Endothelial cell of hepatic sinusoid (primary cell): Measurements from ENCODE around the gene C9orf50.
"Not testable (repeated sequence)": the region's sequence is repeated elsewhere in the genome, so short reads cannot be mapped to it uniquely, and the experiment has no call there.

Experiments used
- in situ Hi-C: cut with HindIII; loops from 2 replicates; pipeline ENCODE4 v1.10.0; 2017; ENCODE audit warnings: low sequenced_read_pairs

Gene C9orf50, protein sequence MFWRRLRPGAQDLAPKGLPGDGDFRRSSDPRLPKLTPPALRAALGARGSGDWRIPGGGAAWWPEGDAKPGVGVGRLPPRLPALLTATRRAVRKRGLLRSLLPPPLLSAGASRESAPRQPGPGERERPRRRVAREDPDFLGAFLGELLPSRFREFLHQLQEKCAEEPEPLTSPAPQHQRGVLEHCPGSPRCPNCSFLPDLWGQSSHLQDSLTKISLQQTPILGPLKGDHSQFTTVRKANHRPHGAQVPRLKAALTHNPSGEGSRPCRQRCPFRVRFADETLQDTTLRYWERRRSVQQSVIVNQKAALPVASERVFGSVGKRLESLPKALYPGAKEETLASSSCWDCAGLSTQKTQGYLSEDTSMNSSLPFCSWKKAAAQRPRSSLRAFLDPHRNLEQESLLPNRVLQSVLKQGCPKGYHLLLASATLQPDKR

GRCh38 chr9:129620669-129621295 lies at the start of gene C9orf50:
C9orf50 (minus strand) TSS chr9:129621101; CDS start chr9:129620574, 527 bp downstream.
- in situ Hi-C loops = loop anchor here (10.0 kb wide), 1 partner anchor 246 kb away; no protein-coding TSS in a partner anchor

GRCh38 chr9:129669946-129670345 lies 49.0 kb upstream of the C9orf50 start:
- in situ Hi-C loops = loop anchor here (10.0 kb wide), 1 partner anchor 55 kb away; no protein-coding TSS in a partner anchor

GRCh38 chr9:129669141-129669718 lies 48.3 kb upstream of the C9orf50 start:
- in situ Hi-C loops = no loop called here

DNA sequence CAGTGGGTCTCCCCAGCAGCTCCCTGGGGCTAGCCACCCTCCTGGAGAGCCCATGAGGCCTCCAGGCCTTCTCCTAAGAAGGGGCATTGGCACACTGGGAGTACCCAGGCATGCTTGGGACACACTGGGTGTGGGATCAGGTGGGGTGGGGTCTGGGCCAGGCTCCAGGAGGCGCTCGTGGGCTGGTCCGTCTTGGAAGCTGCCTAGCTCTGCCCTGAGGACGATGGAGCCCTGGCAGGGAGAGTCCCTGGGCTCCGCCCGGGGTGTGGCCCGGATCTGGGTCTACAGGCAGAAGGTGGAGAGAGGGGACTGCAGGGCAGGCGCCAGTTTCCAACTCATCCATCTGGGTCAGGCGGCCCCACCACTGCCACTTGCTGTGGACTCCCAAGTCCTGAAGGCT lies 46.9 kb upstream of the C9orf50 start:
- in situ Hi-C loops = no loop called here

GRCh38 chr9:129667378-129667777 lies 46.5 kb upstream of the C9orf50 start:
- in situ Hi-C loops = no loop called here

- in situ Hi-C loops = no loop called here
Observed at GRCh38 chr9:129666575-129666974, 45.7 kb upstream of the C9orf50 start.

DNA sequence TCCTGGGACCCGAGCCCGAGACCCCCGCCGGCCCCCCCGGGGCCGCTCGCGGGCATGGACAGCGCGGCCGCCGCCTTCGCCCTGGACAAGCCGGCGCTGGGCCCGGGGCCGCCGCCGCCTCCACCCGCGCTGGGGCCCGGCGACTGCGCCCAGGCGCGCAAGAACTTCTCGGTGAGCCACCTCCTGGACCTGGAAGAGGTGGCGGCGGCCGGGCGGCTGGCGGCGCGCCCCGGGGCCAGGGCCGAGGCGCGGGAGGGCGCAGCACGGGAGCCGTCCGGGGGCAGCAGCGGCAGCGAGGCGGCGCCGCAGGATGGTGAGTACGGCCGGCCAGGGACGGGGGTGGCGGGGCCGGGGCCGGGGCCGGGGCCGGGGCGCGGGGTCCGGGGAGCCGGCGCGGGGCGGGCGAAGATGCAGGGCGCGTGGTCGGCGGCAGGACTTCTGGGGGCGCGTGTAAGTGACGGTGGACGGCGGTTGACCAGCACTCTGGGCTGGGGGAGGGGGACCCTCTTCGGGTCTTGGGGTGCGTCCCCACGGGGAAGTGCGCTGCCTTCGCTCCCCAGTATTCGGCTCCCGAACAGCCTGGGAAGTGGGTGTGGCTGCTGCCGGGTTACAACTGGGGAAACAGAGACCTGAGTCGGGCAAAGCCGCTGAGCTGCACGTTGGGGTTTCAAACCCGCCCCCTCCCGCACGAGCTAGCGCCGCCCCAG lies 45.1 kb upstream of the C9orf50 start:
- in situ Hi-C loops = no loop called here

GRCh38 chr9:129665389-129665775 lies 44.5 kb upstream of the C9orf50 start, which contains the start of gene PRRX2:
PRRX2 (plus strand) TSS chr9:129665647; CDS start chr9:129665868, 221 bp downstream.
- in situ Hi-C loops = no loop called here

DNA sequence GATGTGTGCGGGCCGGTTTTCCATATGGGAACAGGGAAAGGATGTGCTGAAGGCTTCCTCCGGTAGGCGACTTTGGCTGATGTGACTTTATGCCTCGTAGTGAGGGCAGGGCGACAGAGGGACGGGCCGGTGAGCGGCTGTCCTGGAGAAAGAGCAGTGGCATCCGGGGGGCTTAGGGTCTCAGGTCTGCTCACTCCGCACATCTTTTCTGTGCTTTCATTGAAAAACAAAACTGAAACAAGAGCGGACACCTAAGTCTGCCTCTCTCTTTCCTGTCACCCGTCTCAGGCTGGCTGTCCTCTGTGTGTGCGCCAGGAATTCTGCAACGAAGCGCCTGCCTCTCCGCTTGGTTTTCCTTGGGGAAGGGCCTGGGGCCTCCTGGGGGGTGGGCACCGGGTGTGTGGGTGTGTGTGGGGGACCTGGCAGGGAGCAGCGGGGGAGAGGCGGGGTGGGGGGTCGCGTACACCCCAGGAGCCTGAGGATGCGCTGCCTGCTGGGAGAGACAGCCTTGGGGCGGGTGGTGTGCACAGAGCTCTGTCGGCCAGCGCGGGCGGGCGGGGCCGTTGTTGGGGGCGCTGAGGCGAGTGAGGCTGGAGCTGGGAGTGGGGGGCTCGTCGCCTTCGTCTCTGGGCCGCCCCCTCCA lies 44.0 kb upstream of the C9orf50 start:
- in situ Hi-C loops = no loop called here

DNA sequence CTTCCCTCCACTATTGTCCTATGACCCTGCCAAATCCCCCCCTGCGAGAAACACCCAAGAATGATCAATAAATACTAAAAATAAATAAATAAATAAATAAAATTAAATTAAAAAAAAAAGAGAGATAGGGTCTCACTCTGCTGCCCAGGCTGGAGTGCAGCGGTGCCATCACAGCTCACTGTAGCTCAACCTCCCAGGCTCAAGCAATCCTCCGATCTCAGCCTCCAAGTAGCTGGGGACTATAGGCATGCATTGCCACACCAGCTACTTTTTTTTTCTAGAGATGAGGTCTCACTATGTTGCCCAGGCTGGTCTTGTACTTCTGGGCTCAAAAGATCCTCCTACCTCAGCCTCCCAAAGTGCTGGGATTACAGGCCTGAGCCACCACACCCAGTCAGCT lies 41.3 kb upstream of the C9orf50 start:
- in situ Hi-C loops = not testable (repeated sequence)

GRCh38 chr9:129661029-129661428 lies 40.1 kb upstream of the C9orf50 start:
- in situ Hi-C loops = no loop called here

GRCh38 chr9:129656795-129657390 lies 36.0 kb upstream of the C9orf50 start:
- in situ Hi-C loops = no loop called here

- in situ Hi-C loops = no loop called here
Observed at GRCh38 chr9:129655696-129656095, 34.8 kb upstream of the C9orf50 start.

- in situ Hi-C loops = no loop called here
Observed at GRCh38 chr9:129655154-129655553, 34.3 kb upstream of the C9orf50 start.

GRCh38 chr9:129654554-129655040 lies 33.7 kb upstream of the C9orf50 start:
- in situ Hi-C loops = no loop called here

- in situ Hi-C loops = no loop called here
Observed at GRCh38 chr9:129653823-129654553, 33.1 kb upstream of the C9orf50 start.

DNA sequence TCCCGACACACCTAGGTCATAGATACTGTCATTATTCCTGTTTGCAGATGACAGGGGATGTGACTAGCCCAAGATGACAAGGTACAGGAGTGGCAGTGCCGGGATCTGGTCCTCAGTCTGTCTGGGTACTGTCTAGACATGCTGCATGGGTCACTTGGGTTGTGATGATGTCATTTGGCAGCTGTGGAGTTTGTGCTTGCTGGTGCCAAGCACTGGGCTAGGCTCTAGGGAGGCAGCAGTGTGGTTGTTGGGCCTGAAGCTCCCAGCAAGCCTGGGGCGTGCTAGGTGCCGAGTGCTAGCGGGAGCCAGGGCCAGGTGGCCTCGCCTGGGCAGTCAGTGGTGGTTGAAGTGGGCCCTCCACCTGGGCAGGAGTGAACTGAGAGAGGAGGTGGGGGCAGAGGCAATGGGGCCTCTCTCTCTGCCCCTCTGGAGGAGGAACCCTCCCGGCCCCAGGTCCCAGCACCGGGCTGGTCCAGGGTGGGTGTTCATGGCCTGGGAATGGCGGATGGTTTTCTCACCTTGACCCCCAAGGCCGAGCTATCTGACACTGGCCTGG lies 29.9 kb upstream of the C9orf50 start:
- in situ Hi-C loops = no loop called here

- in situ Hi-C loops = no loop called here
Observed at GRCh38 chr9:129649726-129650679, 29.1 kb upstream of the C9orf50 start.
